Measurements from ENCODE around the gene PROC.
"Not testable (repeated sequence)": the region's sequence is repeated elsewhere in the genome, so short reads cannot be mapped to it uniquely, and the experiment has no call there.

Gene PROC

GRCh38 chr2:127397568-127398238 lies 20.5 kb upstream of the PROC start:
- no peak for DNase-seq

DNA sequence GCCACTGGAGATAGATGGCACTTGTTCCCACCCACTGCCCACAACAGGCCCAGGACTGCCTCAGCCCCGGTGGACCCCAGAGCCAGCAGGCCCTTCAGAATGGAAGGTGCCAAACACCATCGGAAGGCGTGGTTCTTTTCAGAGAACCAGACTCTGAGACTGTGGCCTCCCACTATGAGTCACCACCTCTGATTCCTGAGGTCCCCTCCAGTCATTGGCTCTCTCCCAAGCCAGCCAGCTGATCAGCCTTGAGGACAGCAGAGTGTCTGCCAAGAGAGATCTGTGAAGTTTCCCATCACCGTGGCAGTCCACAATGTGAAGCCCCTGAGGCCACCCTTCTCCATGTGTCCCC lies 20.0 kb upstream of the PROC start:
- DNase-seq: no peak

DNA sequence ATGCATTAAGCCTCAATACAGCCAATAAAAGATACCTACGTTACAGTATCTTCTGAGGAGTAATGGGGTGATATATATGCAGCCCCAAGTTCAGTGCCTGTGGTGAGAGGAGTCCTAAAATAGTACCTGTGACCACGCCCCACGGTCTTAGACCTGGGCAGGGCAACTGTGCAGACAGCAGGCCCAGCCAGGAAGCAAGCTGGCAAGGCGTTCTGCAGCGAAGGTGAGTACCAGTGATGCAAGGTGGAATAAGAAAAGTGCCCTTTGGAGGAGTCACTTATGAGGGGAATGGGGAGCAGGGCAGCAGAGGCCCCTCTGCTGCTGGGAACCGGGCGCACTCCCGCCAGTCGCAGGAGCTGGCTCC lies 17.7 kb upstream of the PROC start:
- DNase-seq: no peak

GRCh38 chr2:127400897-127401756 lies 17.1 kb upstream of the PROC start:
- peak; percentile 16 for DNase-seq

GRCh38 chr2:127401757-127402695 lies 16.2 kb upstream of the PROC start:
- no peak for DNase-seq

DNA sequence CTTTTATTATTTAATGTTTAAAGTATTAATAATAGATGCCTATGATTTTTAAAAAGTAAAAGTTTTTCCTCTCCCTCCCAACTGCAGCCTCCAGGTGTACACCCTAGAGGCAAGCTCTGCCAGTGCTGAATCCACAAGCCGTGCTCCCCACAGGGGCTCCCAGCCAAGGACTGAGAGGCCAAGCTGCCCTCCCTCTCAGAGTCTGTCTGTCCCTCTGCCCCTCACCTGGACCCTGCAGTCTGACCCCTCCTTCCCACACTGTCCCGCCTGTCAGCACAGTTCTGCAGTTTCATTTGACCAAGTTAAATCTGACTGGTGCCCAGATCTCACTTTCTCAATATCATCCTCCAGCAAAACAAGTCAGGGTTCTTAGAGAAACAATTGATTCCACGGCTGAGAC lies 14.8 kb upstream of the PROC start:
- DNase-seq: no peak

- no peak for DNase-seq
These were observed 13.6 kb upstream of the PROC start for GRCh38 chr2:127404466-127405254.

DNA sequence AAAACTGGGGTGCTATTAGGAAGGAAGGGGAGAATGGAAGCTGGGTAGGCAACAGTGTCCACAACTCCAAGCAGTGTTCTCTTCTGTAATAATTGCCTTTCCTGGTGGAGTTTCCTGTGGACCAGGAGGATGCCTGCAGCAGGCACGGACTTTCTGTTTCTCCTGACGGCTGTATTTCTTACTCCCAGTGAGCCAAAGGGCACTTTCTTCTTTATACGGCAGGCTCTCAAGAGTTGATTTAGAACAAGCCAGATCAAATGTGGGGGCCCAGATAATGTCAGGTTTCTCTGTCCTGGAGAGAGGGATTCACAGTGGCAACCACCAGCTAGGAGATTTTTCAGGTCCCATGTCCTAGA lies 13.0 kb upstream of the PROC start:
- DNase-seq: no peak

- DNase-seq: no peak
These were observed 11.8 kb upstream of the PROC start for GRCh38 chr2:127406454-127406853.

- DNase-seq: no peak
These were observed 11.1 kb upstream of the PROC start for GRCh38 chr2:127407091-127407490.

- DNase-seq: no peak
These were observed 10.6 kb upstream of the PROC start for GRCh38 chr2:127407661-127408003.

GRCh38 chr2:127408004-127408806 lies 10.0 kb upstream of the PROC start:
- peak; percentile 28 for DNase-seq

- DNase-seq: no peak
These were observed 9.5 kb upstream of the PROC start for GRCh38 chr2:127408807-127409099.

DNA sequence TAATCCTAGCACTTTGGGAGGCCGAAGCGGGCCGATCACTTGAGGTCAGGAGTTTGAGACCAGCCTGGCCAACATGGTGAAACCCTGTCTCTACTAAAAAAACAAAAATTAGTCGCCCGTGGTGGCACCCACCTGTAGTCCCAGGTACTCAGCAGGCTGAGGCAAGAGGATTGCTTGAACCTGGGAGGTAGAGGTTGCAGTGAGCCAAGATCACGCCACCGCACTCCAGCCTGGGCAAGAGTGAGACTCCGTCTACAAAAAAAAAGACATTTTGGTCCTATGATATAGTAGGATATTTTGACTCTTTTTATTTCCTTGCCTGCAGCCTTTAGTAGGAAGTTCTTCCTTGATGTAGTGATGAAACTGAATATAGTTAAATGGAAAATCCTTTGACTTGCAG lies 8.5 kb upstream of the PROC start:
- not testable (repeated sequence) for DNase-seq

GRCh38 chr2:127410871-127411652 lies 7.2 kb upstream of the PROC start:
- no peak for DNase-seq

DNA sequence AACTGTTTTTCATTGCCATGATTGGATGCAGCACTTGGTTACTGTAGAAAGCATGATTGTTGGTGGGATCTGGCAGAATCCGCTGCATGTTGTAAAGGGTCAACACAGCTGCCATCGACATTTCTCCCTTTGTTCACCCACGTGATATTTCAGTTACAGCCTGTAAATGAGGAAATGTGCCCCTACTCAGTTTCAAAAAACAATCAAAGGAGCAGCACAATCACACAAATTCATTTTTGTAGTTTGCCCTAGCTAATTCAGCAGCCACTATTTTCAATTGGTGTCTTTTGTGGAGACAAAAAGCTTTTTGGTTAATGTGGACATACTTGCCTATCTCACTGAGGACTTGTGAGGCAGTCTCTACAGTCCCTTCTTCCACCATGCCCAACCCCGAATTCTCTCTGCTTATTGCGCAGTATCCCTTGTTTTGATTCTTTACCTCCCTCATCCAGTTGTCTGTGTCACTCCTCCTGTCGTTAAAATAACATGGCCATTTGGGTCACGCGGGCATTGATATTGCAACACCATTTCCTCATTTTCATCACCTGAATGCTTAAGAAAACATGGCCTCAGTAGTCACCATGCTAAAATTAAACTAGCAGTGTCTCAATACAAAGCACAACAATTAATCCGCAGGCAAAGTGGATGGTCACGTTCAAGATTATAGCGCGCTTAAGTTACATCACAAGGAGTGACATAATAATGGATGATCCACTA lies 6.4 kb upstream of the PROC start:
- no peak for DNase-seq

- no peak for DNase-seq
These were observed 5.0 kb upstream of the PROC start for GRCh38 chr2:127413200-127413599.

DNA sequence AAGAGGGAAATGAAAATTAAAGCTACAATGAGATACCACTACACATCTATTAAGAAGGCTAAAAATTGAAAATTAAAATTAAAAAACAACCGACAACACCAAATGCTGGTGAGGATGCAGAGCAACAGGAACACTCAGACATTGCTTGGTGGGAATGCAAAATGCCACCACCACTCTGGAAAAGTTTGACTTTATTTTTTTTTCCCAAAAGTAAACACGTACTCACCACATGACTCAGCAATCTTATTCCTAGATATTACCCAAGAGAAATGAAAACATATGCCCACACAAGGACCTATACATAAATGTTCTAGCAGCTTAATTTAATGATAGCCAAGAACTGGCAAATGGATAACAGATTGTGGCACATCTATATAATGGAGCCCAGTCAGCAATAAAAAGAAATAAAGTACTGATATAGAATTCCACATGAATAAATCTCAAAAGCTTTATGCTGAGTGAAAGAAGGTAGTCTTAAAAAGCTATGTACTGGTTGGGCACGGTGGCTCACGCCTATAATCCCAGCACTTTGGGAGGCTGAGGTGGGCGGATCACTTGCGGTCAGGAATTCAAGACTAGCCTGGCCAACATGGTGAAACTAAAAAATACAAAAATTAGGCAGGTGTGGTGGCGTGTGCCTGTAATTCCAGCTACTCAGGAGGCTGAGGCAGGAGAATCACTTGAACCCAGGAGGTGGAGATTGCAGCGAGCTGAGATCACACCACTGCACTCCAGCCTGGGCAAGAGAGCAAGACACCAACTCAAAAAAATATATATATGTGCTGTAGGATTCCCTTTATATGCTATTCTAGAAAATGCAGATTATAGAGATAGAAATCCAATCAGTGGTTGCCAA lies 4.2 kb upstream of the PROC start:
- DNase-seq: no peak
